Neutrophil (primary cell): ENCODE measurements around the gene OR10T2.

Experiments used
- H3K27ac ChIP-seq: fragments of 200-600 bp; sonication (generic); 2 replicates; pipeline ENCODE4 v1.5.1; 2016; ENCODE audit warnings: mild to moderate bottlenecking, moderate library complexity
- H3K27me3 ChIP-seq: fragments of 200-600 bp; sonication (generic); 2 replicates; pipeline ENCODE4 v1.6.0; 2016; ENCODE audit warnings: mild to moderate bottlenecking
- H3K36me3 ChIP-seq: fragments of 200-600 bp; sonication (generic); 2 replicates; pipeline ENCODE4 v1.5.1; 2017
- H3K4me1 ChIP-seq, 2 experiments: fragments of 200-600 bp in 1 of 2; sonication (generic) in 1 of 2; 1 replicate in 1 of 2; 2 replicates in 1 of 2; pipeline versions ENCODE4 v1.5.1 to v1.6.1; 2013 to 2016; ENCODE audit warnings: low read depth in 1 of 2, low read length in 1 of 2, mild to moderate bottlenecking in 1 of 2, moderate library complexity in 1 of 2; ENCODE audit not compliant: control insufficient read depth in 1 of 2, insufficient read depth in 1 of 2
- H3K4me3 ChIP-seq, 2 experiments: fragments of 200-600 bp in 1 of 2; sonication (generic) in 1 of 2; 1 replicate in 1 of 2; 2 replicates in 1 of 2; pipeline ENCODE4 v1.5.1; 2013 to 2016; ENCODE audit warnings: low read depth in 1 of 2, low read length in 1 of 2, mild to moderate bottlenecking in 1 of 2, moderate library complexity in 1 of 2
- H3K9me3 ChIP-seq: fragments of 200-600 bp; sonication (generic); 2 replicates; pipeline ENCODE4 v1.5.1; 2016
- CTCF ChIP-seq: fragments of 200-600 bp; sonication (generic); IDR thresholded peaks from 2 replicates; pipeline ENCODE4 v1.5.1; 2016; ENCODE audit warnings: antibody characterized with exemption

Gene OR10T2

GRCh38 chr1:158371188-158371953 is 27.9 kb downstream of the OR10T2 start:
- Histone ChIP-seq H3K4me1 (no peaks in the 10 kb centered on the region), H3K4me3 (no peak overlapping the region), H3K36me3 (no peaks in the 10 kb centered on the region), H3K9me3 (no peaks in the 10 kb centered on the region), H3K27me3 (no peaks in the 10 kb centered on the region), H3K27ac (no peak overlapping the region)
- TF ChIP-seq CTCF = no peak

GRCh38 chr1:158366783-158367182 is 32.5 kb downstream of the OR10T2 start:
- Histone ChIP-seq H3K4me1 (no peaks in the 10 kb centered on the region), H3K27me3 (no peaks in the 10 kb centered on the region), H3K36me3 (no peaks in the 10 kb centered on the region), H3K27ac (no peak overlapping the region), H3K9me3 (no peaks in the 10 kb centered on the region), H3K4me3 (no peak overlapping the region)
- no peak for TF ChIP-seq CTCF

GRCh38 chr1:158362941-158363340 is 36.3 kb downstream of the OR10T2 start:
- Histone ChIP-seq H3K27me3 (peaks cover 1% of the 10 kb centered on the region), H3K36me3 (no peaks in the 10 kb centered on the region), H3K4me3 (no peak overlapping the region), H3K9me3 (no peaks in the 10 kb centered on the region), H3K4me1 (no peaks in the 10 kb centered on the region), H3K27ac (no peak overlapping the region)
- no peak for TF ChIP-seq CTCF

- H3K36me3 ChIP-seq = no peaks in the 10 kb centered on the region
- no peak for TF ChIP-seq CTCF
- H3K4me3 ChIP-seq = no peak overlapping the region
- no peaks in the 10 kb centered on the region for H3K9me3 ChIP-seq
- H3K27me3 ChIP-seq = peaks cover 6% of the 10 kb centered on the region
- H3K27ac ChIP-seq = no peak overlapping the region
- H3K4me1 ChIP-seq = no peaks in the 10 kb centered on the region
Observed at GRCh38 chr1:158362482-158362881, 36.8 kb downstream of the OR10T2 start.

- H3K9me3 ChIP-seq = no peaks in the 10 kb centered on the region
- no peak overlapping the region for H3K27ac ChIP-seq
- no peaks in the 10 kb centered on the region for H3K4me1 ChIP-seq
- no peak overlapping the region for H3K4me3 ChIP-seq
- no peaks in the 10 kb centered on the region for H3K36me3 ChIP-seq
- no peak for TF ChIP-seq CTCF
- peaks cover 7% of the 10 kb centered on the region for H3K27me3 ChIP-seq
Observed at GRCh38 chr1:158357441-158357840, 41.8 kb downstream of the OR10T2 start.
